Left forelimb (tissue), 1 donor: ENCODE results near the gene ADARB2.

ENCODE experiments used
- DNase-seq: peaks from one replicate; pipeline ENCODE4 v3.0.0-alpha.2; 2018; ENCODE audit warnings: low spot score

The ADARB2 gene

GRCh38 chr10:1210667-1211066 is 526.7 kb downstream of the ADARB2 start:
- peak; percentile 36 for DNase-seq

GRCh38 chr10:1209355-1209979 is 527.9 kb downstream of the ADARB2 start:
- DNase-seq = peak; percentile 68

GRCh38 chr10:1208366-1209311 is 528.7 kb downstream of the ADARB2 start:
- DNase-seq = peak; percentile 55

GRCh38 chr10:1206601-1207000 is 530.7 kb downstream of the ADARB2 start:
- DNase-seq = no peak

GRCh38 chr10:1206101-1206500 is 531.2 kb downstream of the ADARB2 start:
- DNase-seq = no peak

- DNase-seq = peak; percentile 59
These were observed 531.8 kb downstream of the ADARB2 start for GRCh38 chr10:1205450-1206030.

GRCh38 chr10:1204434-1205326 is 532.6 kb downstream of the ADARB2 start:
- peak; percentile 42 for DNase-seq

GRCh38 chr10:1203704-1204103 is 533.6 kb downstream of the ADARB2 start:
- DNase-seq = peak; percentile 41

- peak; percentile 44 for DNase-seq
These were observed 534.1 kb downstream of the ADARB2 start for GRCh38 chr10:1203216-1203615.

- peak; percentile 34 for DNase-seq
These were observed 535.0 kb downstream of the ADARB2 start for GRCh38 chr10:1202343-1202742.

GRCh38 chr10:1200866-1201807 is 536.2 kb downstream of the ADARB2 start:
- DNase-seq = no peak

GRCh38 chr10:1199897-1200721 is 537.2 kb downstream of the ADARB2 start:
- peak; percentile 25 for DNase-seq

- no peak for DNase-seq
These were observed 538.0 kb downstream of the ADARB2 start for GRCh38 chr10:1199345-1199673.

GRCh38 chr10:1198453-1199344 is 538.6 kb downstream of the ADARB2 start:
- DNase-seq = no peak

- DNase-seq = no peak
These were observed 539.9 kb downstream of the ADARB2 start for GRCh38 chr10:1197384-1197783.

GRCh38 chr10:1196656-1197055 is 540.7 kb downstream of the ADARB2 start:
- no peak for DNase-seq

- DNase-seq = peak; percentile 20
These were observed 541.5 kb downstream of the ADARB2 start for GRCh38 chr10:1195828-1196227.

- DNase-seq = no peak
These were observed 543.2 kb downstream of the ADARB2 start for GRCh38 chr10:1194161-1194560.

- no peak for DNase-seq
These were observed 543.8 kb downstream of the ADARB2 start for GRCh38 chr10:1193561-1193960.
